GM19452 (cell line): Measurements from ENCODE around the gene OOSP3.
"Not testable (repeated sequence)": the region's sequence is repeated elsewhere in the genome, so short reads cannot be mapped to it uniquely, and the experiment has no call there.

Experiments used
- ATAC-seq: cut with Tn5 transposase; IDR thresholded peaks from one replicate; pipeline ENCODE4 v1.9.1; 2021; ENCODE audit not compliant: unreplicated experiment

The OOSP3 gene

DNA sequence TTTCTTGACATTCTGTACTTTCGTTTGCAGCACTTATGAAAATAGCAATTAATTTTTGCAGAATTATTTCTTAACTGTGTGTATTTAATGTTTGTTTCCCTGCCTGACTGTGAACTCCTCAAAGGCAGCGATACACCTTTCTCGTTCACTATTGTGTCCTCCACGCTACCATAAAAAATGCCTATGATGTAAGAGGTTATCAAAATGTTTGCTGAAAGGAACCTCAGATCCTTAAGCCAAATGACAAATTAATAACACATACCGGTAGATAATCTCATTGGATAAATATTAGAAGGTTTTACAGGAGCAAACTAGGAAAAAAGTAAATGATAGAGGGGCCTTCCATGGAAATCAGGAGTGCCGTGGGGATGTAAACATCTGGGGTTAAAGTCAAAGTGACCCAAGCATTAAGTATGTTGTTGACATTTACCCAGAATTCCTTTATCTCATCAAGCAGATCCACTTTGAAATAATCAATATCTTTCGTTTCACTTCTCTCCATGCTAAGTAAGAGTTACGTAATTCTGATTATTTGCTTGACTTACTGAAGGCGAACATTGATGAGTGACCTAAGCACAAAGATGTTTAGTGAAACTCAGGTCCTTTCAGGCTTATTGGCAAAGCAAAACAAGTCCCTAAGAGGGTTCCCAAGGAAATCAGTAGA, 2.6 kb upstream of the OOSP3 start:
- no peak for ATAC-seq

DNA sequence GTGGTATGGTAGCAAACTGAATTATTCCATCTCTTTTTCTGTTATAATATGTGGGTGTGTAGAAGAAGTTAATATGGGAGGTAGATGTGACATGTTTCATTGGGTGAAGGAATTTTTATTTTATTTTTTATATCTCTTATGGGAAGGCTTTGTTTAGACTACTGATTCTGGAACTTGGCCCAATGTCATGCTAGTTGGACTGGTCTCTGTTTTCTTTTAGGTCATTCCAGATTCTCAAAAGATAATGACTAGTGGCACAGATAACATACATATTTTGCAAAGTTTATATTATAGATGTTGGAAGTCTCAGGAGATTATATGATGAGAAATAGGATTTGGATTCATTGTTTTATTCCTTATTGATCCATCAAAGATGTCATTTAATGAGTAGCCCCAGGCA, 1.3 kb upstream of the OOSP3 start:
- no peak for ATAC-seq

DNA sequence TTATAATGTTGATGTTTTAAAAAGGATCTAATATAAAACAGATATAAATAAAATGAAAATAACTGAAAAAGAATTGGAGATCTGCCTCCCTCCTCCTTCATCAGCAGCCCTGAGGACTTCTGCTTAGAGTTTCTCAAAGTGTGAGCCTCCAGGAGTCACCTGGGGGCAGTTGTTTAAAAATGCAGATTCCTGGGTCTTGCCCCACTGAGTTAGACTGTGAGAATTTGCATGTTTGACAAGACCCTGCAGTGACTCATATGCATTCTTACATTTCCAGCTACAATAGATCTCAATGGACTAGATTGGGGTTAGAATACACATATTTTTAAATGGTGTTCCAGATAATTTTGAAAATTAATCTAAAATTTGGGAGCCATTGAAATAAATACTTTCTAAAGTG, 798 bp upstream of the OOSP3 start:
- ATAC-seq, result no peak

DNA sequence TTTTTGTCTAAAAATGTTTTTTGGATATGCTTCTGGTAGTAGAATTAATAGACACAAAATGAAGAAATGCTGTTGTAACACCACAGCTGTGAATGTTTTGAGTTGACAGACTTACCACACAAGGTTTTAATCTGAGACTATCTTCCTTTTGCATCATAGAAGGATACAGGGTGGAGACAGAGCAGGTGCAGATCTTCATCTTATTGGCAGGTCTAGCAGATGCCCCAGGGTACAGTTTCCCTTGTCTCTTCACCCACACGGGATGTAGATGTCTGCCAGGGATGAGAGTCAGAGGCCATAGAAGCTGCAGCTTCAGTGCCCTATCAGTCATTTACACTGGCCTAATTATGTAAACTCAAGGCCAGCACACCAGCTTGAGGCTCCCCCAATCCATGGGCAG, 985 bp downstream of the OOSP3 start:
- no peak for ATAC-seq

DNA sequence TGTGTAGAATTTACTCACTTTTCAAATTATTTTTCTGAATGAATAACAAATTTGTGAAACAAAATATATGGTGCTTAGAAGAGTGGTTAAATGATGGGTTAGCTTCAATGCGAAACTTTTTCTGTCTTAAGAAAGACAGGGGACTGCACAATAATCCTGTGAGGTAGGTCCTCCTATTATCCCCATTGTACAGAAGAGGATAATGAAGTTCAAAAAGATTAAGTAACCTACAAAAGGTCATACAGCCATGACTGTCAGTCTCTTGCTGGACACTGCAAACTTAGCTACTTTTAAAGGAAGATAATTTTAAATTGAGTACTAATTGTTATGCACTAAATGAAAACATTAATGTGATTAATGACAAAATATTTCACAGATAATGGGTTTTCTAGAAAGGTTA, 5.0 kb downstream of the OOSP3 start:
- ATAC-seq, result no peak

DNA sequence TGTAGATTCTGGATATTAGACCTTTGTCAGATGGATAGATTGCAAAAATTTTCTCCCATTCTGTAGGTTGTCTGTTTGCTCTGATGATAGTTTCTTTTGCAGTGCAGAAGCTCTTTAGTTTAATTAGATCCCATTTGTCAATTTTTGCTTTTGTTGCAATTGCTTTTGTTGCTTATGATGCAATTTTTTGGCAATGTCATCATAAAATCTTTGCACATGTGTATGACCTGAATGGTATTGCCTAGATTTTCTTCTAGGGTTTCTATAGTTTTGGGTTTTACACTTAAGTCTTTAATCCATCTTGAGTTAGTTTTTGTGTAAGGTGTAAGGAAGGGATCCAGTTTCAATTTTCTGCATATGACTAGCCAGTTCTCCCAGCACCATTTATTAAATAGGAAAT, 8.6 kb downstream of the OOSP3 start:
- ATAC-seq, result not testable (repeated sequence)

DNA sequence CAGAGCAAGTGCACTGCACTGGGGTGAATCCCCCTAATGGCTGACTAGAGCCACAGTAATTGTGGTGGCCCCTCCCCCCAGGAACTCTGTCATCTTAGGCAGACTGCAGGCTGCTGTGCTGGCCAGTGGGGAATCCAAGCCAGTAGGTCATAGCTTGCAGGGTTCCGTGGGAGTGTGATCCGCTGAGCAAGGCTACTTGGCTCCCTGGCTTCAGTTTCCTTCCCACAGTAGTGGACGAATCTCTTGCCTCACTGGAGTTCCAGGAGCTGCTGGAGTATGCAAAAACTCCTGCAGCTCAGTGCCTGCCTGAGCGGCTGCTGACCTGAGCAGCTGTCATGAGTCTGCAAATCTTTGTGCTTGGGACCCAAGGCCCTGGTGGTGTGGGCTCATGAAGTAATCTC, 13.2 kb downstream of the OOSP3 start:
- ATAC-seq, result no peak

DNA sequence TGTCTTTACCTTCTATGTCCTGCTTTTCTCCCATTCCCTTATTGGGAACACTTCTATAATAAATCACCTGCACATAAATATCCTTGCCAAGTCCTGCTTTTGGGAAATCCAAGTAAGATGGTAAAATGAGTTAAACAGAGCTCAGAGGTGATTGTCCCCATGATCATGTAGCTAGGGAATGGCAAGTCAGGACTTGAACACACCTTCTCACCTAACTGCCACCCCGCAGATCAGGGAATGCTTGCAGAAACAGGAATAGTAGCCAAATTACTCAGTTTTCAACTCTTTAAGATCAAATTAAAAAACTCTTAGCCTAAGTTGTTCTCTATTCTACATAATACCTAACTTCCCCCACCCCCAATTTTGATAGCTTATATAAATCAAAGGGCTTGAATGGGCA, 16.0 kb downstream of the OOSP3 start:
- no peak for ATAC-seq

DNA sequence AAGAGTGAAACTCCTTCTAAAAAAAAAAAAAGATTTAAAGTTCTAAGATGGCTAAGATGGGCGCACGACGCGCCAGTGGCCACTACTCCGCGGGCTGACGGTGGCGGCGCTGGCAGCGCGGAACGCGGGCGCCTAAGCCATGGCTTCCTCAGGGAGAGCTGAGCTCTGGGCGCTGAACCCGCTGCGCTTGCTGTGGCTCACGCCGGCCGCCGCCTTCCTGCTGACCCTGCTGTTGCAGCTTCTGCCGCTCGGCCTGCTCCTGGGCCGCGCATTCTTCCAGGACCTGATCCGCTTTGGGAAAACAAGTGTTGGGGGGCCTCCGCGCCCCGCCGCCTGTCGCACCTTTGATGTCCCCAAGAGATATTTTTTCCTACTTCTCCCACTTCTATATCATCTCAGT, 19.5 kb downstream of the OOSP3 start:
- no peak for ATAC-seq

DNA sequence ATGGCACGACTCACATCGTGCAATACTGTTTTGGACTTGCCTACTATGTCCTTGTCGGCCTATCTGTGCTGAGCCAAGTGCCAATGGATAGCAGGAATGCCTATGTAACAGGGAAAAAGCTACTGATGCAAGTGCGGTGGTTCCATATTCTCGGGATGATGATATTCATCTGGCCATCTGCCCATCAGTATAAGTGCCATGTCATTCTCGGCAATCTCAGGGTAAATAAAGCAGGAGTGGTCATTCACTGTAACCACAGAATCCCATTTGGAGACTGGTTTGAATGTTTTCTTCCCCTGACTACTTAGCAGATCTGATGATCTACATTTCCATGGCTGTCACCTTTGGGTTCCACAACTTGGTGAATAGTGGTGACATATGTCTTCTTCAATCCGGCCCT, 20.1 kb downstream of the OOSP3 start:
- no peak for ATAC-seq

DNA sequence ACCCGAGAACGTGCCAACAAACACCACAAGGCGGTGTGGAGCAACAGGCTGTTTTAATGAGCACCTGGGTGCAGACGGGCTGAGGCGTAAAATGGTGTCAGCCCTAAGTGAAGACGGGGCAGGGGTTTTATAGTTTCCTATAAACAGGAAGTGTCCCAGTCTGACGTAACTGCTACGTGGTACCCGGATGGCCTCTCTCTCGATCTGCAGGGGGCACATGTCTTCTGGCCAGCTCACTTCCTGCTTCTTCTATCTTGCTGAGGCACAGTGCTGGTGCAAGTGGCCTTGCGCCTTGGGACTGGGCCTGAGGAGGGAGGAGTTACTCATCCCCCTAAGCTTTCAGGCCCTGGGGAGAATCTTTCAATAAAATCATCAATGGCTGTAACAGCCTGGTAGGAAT, 20.9 kb downstream of the OOSP3 start:
- ATAC-seq, result no peak

DNA sequence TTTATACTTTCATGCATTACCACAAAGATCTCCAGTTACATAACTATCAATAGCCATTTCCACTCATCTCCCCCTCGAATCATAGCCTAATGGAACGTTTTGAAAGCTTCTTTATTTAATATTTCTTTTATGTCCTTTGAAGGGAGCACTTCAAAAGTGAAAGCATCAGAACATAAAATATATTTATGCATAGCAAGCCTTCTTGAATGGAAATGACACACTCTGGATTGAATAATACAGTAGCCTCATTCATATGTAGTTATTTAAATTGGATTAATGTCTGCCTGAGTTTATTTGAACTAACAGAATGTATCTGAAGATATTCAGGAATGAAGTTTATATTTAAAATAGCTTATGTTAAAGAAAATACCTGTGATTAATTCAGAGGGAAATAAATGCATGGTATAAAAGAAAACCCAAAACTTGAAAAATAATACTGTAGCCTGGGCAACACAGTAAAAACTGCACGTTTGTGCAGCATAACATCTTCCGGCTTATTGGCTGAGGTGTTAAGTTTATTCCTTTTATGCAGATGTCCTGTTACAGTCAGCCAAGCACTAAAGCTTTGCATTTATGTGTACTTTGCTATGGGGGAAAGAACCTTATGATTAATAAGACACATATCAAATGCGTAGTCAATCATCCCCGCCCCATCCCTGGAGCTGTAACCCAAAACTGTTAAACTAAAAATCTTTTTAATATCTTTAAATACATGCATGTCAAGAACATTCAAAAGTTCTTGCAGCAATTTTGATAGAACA, 22.0 kb downstream of the OOSP3 start:
- ATAC-seq, result no peak

DNA sequence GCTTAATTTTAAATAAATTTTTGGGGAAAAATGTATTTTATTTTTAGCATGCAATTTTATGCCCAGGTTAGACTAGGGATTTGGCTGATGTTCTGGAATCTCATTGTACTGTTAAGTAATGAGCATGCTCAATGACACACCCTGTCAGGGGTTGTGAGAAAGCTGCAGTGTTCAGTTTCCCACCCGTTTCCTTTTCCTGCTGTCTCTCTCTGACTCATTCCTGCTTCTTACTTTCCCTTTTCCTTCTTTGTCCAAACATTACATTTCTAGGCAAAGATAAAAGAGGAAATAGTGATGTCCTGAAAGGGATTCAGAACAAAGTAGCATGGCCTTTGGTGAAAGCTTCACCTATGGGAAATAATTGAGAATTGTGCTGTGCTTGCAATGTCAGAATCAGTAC, 22.7 kb downstream of the OOSP3 start:
- ATAC-seq, result no peak

DNA sequence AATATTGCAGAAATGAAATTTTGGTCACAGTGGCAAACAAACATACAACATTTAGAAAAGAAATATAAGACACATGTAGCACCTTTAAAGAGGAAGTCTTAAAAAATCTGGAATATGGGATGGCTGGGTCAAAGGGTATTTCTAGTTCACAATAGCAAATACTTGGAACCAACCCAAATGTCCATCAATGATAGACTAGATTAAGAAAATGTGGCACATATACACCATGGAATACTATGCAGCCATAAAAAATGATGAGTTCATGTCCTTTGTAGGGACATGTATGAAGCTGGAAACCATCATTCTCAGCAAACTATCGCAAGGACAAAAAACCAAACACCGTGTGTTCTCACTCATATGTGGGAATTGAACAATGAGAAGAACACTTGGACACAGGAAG, 25.0 kb downstream of the OOSP3 start:
- ATAC-seq, result not testable (repeated sequence)

DNA sequence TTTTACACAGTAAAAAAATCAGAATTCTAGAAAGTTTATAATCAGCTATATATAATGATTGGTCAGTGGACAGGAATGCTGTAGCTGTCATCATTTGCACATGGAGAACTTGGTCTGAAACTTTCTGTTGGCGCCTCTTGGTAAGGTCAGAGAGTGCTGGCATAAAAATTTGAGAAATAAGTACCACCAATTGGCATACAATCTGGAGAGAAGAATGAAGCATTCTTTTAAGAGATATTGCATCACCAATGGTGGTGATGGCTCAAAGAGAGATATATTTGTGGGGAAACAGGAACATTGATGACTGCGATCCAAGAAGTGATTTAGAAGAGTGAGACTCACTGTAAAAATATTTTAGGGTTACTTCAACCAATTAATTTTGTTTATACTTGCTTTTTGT, 39.9 kb downstream of the OOSP3 start:
- no peak for ATAC-seq

DNA sequence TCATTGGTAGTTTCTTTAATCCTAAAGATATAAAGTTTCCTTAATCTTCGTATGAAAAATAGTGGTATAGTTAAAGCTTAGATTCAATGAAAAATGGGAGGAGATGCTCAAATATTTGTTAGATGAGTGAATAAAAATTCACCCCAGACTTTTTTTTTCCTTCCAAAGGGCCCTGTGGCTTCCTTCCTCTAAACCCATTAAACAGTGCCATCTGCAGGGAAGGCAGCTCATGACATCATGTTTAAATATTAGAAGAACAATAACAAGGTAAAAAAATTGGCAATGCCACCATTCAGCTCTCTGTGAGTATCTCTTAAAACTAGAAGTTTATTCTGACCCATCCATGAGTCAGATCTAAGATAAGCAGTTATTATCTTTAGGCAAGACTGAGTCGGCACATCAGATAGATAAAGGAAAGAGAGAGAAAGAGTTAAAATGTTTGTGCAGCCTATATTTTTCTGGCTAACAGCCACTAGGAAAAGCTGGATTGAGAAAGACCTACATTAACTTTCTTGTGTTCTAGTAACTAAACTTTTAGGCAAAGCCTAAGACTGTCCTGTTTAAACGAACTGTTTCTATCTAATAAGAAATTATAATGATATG, 40.5 kb downstream of the OOSP3 start:
- ATAC-seq, result no peak

DNA sequence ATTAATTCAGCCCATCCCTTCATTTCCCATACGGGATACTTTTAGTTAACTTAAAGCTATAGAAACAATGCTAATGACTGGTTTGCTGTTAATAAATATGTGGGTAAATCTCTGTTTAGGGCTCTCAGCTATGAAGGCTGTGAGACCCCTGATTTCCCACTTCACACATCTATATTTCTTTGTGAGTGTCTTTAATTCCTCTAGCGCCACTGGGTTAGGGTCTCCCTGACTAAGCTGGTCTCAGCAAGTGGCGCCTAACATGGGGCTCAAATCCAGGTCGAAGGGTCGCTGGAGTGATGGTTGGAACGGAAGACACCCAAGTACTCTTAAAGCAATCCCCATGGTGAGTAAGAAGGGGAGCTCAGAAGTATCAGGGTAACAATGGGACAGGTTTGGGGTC, 45.2 kb downstream of the OOSP3 start:
- no peak for ATAC-seq

DNA sequence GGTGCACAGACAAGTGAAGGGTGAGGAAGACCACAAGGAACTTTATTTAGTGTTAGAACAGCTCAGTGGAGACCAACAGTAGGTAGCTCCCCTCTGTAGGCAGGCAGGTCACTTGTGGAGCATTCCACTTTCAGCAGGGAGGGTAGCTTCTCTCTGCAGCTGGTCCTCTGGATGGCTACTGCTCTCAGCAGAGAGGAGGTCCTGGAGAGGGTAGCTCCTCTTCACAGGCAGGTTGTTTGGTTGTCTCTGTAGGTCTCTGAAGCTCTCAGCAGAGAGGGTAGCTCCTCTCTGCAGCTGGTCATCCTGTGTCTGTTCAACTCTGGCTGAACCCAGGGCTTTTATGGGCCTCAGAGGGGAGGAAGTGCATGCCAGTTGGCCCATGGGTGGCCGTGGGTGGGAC, 53.1 kb downstream of the OOSP3 start:
- ATAC-seq, result no peak

DNA sequence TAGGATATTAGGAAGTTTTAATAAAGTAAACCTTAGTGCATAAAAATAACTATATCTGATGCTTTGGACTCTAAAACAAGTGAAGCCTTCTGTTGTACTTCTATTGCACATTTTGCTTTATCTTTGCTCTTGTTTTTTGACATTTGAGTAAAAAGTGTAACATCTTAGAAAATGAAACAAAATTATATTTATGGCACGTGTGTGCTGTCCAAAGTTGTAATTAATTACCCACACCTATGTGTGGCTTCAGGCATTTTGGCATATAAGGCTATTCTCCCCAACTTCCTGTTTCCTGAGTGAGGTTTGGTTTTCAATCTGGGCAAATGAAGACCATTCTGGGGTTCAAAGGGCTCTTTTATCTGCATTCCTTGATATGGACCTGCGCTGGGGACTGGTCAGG, 59.5 kb downstream of the OOSP3 start, which contains the start of gene OOSP1:
Gene OOSP1 (plus strand): TSS at position 301 of the 400 bp plus-strand sequence. CDS start 23 bp downstream, at position 324.
- ATAC-seq, result no peak

DNA sequence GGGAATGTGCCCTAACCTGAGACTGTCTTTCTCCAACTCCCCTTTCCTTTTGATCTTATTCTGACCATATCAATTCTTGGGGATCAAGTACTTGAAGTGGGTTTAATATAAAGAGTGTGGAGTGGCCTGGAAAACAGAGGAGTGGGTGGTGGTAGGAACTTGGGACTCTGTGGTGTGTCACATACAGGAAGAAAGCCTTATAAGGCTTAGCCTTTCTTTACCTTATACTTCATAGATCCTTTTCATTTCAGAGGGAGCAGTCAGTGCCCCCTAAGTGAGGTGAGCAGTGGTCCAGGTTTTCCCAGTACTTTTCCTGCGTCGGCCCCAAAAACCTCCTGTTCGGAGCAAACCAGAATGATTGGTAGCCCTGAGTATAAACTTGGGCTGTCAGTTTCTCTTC, 60.1 kb downstream of the OOSP3 start:
- ATAC-seq, result no peak

DNA sequence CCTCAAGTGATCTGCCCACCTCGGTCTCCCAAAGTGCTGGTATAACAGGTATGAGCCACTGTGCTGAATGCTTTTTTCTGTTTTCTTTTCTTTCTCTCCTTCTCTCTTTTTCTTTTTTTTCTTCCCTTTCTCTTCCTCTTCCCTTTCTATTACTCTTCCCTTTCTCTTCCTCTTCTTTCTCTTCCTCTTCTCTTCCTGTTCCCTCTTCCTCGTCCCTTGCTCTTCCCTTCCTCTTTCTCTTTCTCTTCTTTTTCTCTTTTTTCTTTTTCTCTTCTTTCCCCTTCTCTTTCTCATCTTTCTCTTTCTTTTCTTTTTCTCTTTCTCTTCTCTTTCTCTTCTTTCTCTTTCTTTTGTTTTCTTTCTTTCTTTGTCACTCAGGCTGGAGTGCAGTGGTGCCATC, 60.9 kb downstream of the OOSP3 start:
- no peak for ATAC-seq

DNA sequence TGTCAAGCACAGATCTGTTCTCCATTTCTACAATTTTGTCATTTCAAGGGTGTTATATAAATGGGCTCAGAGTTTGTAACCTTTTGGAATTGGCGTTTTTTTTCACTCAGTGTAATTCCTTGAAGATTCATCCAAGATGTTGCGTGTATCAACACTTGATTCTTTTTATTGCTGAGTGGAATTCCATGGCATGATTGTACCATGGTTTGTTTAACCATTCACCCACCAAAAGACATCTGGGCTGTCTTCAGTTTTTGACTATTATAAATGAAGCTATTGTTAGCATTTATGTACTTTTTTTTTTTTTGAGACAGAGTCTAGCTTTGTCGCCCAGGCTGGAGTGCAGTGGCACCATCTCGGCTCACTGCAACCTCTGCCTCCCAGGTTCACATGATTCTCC, 62.5 kb downstream of the OOSP3 start:
- ATAC-seq, result no peak
